Measurements from ENCODE around the gene HDAC5.

Gene HDAC5

GRCh38 chr17:44083250-44083849 lies 40.1 kb downstream of the HDAC5 start:
- H3K27ac ChIP-seq = no peak overlapping the region
- no peak overlapping the region for H3K4me3 ChIP-seq (ENCODE audit: low read depth, low read length)
- TF ChIP-seq CTCF (IDR thresholded peaks at IDR 0.05; ENCODE audit: low read depth, low read length) = peak; percentile 98
- peak; percentile 88 for DNase-seq
- H3K27me3 ChIP-seq (ENCODE audit: insufficient read depth, low read depth, severe bottlenecking) = no peaks in the 10 kb centered on the region
- peaks cover 92% of the 10 kb centered on the region for H3K36me3 ChIP-seq
- no peaks in the 10 kb centered on the region for H3K9me3 ChIP-seq (ENCODE audit: severe bottlenecking)

- Histone ChIP-seq H3K36me3 (peaks cover 92% of the 10 kb centered on the region), H3K9me3 (ENCODE audit: severe bottlenecking) (no peaks in the 10 kb centered on the region), H3K4me3 (ENCODE audit: low read depth, low read length) (no peak overlapping the region), H3K27ac (peak overlapping the region; percentile 19; the same call in 1 of the 2 replicates), H3K27me3 (ENCODE audit: insufficient read depth, low read depth, severe bottlenecking) (no peaks in the 10 kb centered on the region)
- no peak for DNase-seq
- TF ChIP-seq CTCF (IDR thresholded peaks at IDR 0.05; ENCODE audit: low read depth, low read length) = no peak
Observed at GRCh38 chr17:44082256-44082927, 41.0 kb downstream of the HDAC5 start.

GRCh38 chr17:44081681-44082080 lies 41.8 kb downstream of the HDAC5 start:
- H3K27ac ChIP-seq = no peak overlapping the region

GRCh38 chr17:44079877-44080821 lies 43.3 kb downstream of the HDAC5 start:
- H3K4me3 ChIP-seq (ENCODE audit: low read depth, low read length) = no peak overlapping the region
- H3K36me3 ChIP-seq = peaks cover 96% of the 10 kb centered on the region
- no peak for DNase-seq
- H3K27me3 ChIP-seq (ENCODE audit: insufficient read depth, low read depth, severe bottlenecking) = no peaks in the 10 kb centered on the region
- TF ChIP-seq CTCF (IDR thresholded peaks at IDR 0.05; ENCODE audit: low read depth, low read length) = no peak
- no peak overlapping the region for H3K27ac ChIP-seq
- no peaks in the 10 kb centered on the region for H3K9me3 ChIP-seq (ENCODE audit: severe bottlenecking)

More at GRCh38 chr17:44081681-44082080, 41.8 kb downstream of the HDAC5 start:
- Histone ChIP-seq H3K27me3 (ENCODE audit: insufficient read depth, low read depth, severe bottlenecking) (no peaks in the 10 kb centered on the region), H3K9me3 (ENCODE audit: severe bottlenecking) (no peaks in the 10 kb centered on the region), H3K36me3 (peaks cover 94% of the 10 kb centered on the region), H3K4me3 (ENCODE audit: low read depth, low read length) (no peak overlapping the region)
- no peak for TF ChIP-seq CTCF (IDR thresholded peaks at IDR 0.05; ENCODE audit: low read depth, low read length)
- no peak for DNase-seq

- DNase-seq = no peak
- no peak for TF ChIP-seq CTCF (IDR thresholded peaks at IDR 0.05; ENCODE audit: low read depth, low read length)
- Histone ChIP-seq H3K27me3 (ENCODE audit: insufficient read depth, low read depth, severe bottlenecking) (no peaks in the 10 kb centered on the region), H3K9me3 (ENCODE audit: severe bottlenecking) (no peaks in the 10 kb centered on the region), H3K4me3 (ENCODE audit: low read depth, low read length) (no peak overlapping the region), H3K36me3 (peaks cover 95% of the 10 kb centered on the region), H3K27ac (peak overlapping the region; percentile 11)
Observed at GRCh38 chr17:44078412-44078811, 45.0 kb downstream of the HDAC5 start.

Measured in WERI-Rb-1 (cell line).